Prostate gland (tissue), 2 donors: ENCODE data around the gene TM4SF4.

ENCODE experiments used
- CTCF ChIP-seq, 4 experiments: fragments of 200-600 bp in 2 of 4; fragments of 450-650 bp in 2 of 4; sonication (generic) in 2 of 4; IDR thresholded peaks; 1 replicate in 3 of 4; 2 replicates in 1 of 4; pipeline ENCODE4 v1.5.1; 2016 to 2019; ENCODE audit warnings: antibody characterized with exemption in 4 of 4, mild to moderate bottlenecking in 2 of 4, moderate library complexity in 2 of 4
- POLR2A ChIP-seq: fragments of 450-650 bp; IDR thresholded peaks from one replicate; pipeline ENCODE4 v1.6.1; 2016; ENCODE audit warnings: antibody characterized with exemption, mild to moderate bottlenecking

DNA sequence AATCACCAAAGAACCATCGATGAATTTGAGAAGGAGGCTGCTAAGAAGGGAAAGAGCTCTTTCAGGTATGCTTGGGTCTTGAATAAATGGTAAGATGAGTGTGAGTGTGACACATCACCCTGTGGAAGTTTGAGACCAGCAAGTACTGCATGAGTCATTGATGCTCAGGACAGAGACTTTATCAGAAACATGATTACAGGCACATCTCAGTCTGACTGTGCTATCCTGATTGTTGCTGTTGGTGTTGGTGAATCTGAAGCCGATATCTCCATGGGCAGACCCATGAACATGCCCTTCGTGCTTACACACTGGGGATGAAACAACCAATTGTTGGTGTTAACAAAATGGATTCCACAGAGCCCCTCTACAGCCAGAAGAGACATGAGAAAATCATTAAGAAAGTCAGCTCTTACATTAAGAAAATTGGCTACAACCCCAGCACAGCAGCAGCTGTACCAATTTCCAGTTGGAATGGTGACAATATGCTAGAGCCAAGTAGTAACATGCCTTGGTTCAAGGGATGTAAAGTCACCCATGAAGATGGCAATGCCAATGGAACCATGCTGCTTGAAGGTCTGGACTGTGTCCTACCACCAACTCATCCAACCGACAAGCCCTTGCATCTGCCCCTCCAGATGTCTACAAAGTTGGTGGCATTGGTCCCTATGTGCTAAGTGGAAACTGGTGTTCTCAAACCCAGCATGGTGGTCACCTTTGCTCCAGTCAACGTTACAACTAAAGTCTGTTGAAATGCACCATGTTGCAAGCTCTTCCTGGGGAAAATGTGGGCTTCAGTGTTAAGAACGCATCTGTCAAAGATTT lies 20.5 kb downstream of the TM4SF4 start:
- no peak for TF ChIP-seq CTCF (IDR thresholded peaks at IDR 0.05)
- TF ChIP-seq POLR2A = no peak
